GM19455 (cell line): ENCODE data around the gene GPR17.

Experiments
- ATAC-seq: cut with Tn5 transposase; IDR thresholded peaks from one replicate; pipeline ENCODE4 v1.9.1; 2021; ENCODE audit not compliant: unreplicated experiment

GPR17 gene

DNA sequence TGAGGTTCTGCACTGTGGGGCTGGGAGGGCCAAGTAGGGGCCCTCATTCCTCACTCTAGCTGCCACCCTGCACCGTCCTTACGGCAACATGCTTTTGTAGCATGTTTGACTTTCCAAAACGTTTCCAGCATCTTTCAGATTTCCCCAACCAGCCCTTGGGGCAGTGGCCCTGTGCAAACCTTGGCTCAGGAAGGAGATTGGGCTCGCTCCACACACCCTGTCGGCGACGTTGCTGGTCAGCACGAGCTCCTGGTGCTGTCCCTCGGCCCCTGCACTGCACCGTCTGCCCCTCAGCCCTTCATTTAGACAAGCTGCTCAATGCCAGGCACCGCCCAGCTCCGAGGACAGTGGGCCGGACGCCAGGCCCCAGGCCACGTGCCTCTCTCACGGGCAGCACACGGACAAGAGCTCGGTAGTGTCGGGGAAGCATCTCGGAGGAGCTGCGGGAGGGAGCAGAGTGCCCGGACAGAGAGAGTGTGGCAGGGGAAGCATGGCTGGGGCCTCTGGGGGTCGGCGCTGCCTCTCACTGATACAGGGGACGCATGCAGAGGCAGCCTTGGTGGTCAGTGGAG is 6.9 kb downstream of the GPR17 start:
- no peak for ATAC-seq

- no peak for ATAC-seq
Observed at GRCh38 chr2:127653421-127654083, 7.6 kb downstream of the GPR17 start.

- no peak for ATAC-seq
Observed at GRCh38 chr2:127654084-127654837, 8.3 kb downstream of the GPR17 start.

- ATAC-seq = no peak
Observed at GRCh38 chr2:127654838-127655175, 8.9 kb downstream of the GPR17 start.

DNA sequence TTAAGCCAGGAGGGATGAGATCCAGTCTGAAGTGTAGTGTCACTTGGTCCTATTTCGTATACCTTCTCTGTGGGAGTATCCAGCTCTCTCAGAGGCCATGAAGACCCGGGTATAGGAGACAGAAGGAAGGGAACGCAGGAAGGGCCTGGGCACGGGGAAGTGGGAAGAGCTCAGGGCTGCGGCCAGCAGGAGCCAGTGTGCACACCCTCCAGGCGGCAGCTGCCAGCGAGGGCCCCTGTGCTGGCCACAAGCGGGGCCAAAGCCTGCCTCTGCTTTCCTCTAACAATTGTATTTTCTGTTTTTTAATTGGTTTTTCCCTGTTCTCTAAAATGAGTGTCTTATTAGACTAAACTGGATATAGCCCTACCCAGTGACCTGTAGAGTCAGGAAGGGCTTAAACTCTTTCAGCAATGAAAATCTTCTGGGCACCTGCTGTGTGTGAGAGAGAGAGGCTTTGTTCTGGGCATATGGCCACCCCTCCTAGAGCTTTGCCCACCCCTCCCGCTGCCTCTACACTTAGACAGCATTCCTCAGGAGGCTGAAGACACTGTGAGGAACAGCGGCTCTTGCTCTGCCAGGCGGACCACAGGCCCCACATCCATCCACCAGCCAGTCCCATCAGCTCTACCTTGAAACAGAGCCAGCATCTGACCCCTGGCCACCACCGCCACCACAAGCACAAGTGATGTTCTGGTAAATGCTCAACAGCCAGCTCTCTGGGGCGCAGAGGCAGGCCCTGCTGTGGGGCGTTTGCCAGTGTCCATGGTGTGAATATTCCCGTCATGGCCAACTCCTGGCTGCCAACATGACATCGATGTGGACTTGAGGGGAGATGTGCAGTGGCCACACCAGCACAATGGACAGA is 9.5 kb downstream of the GPR17 start:
- no peak for ATAC-seq

DNA sequence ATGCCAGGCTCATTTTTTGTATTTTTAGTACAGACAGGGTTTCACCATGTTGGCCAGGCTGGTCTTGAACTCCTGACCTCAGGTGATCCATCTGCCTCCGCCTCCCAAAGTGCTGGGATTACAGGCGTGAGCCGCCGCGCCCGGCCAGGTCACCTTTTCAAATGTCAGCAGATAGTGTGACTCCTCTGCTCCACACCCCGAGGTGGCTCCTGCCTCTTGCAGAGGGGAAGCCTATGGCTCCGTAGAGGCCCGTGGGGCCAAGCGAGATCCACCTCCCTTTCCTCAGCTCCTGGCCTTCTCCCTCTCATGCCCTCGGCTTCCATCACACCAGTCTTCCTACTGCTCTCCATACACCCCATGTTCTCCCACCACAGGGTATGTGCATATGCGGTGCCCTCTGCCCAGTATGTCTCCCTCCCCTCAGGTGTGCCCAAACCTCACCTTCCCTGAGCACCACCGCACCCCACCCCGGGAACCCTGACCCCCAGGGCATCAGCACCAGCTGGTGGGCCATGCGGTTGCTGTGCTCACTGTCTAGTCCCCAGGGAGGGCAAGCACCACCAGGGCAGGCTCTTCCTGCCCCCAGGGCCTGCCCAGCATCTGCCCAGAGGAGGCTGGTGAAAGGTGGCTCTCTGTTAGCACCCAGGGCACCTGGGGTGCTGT is 10.7 kb downstream of the GPR17 start:
- ATAC-seq = no peak

- no peak for ATAC-seq
Observed at GRCh38 chr2:127657232-127657595, 11.3 kb downstream of the GPR17 start.

DNA sequence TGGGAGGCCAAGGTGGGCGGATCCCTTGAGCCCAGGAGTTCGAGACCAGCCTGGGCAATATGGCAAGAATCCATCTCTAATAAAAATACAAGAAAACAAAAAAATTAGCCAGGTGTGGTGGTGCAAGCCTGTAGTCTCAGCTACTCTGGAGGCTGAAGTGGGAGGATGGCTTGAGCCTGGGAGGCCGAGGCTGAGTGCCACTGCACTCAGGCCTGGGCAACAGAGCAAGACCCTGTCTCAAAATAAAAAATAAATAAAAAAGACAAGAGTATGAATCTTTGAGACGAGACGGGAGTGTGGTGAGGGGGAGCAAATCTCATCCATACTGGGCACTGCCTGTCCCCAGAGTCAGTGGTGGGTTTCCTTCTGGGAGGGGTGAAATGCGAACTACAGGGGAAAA is 12.2 kb downstream of the GPR17 start:
- ATAC-seq = no peak

DNA sequence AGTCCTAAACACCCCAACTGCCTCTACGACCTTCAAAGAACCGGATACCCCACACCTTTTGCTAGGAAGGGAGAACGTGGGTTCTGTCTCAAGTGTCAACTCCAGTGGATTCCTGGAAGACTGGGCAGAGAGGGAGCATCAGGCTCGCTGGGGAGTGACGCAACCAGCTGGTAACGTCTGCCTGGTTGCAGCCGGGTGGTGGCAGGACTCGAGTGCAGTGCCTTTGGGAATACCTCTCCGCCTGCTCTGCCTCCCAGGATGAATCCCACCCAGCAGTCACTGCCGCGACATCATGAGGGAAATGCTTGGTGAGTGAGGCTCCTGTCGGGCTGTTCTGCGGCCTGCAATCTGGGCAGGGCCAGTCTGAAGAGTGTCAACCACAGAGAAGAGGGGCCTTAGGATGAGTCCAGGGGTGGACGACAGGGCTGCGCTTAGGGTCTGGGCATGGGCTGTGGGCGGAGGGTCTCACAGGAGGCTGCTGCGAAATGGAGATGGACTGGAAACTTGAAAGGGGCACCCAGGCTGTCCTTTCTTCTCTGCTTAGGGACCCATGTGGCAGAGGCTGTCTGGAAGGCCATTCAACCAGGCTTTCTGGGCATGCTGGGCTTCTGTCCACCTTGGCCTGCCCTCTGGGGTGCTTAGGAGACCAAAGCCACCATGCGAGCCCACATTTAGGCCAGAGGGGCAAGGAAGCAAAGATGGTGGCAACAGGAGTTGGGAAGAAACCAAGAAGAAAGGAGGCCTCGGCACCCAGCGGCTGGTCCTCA is 12.9 kb downstream of the GPR17 start:
- ATAC-seq = no peak

- no peak for ATAC-seq
Observed at GRCh38 chr2:127659408-127660290, 13.7 kb downstream of the GPR17 start.

GRCh38 chr2:127660291-127660578 is 14.3 kb downstream of the GPR17 start:
- ATAC-seq = no peak

DNA sequence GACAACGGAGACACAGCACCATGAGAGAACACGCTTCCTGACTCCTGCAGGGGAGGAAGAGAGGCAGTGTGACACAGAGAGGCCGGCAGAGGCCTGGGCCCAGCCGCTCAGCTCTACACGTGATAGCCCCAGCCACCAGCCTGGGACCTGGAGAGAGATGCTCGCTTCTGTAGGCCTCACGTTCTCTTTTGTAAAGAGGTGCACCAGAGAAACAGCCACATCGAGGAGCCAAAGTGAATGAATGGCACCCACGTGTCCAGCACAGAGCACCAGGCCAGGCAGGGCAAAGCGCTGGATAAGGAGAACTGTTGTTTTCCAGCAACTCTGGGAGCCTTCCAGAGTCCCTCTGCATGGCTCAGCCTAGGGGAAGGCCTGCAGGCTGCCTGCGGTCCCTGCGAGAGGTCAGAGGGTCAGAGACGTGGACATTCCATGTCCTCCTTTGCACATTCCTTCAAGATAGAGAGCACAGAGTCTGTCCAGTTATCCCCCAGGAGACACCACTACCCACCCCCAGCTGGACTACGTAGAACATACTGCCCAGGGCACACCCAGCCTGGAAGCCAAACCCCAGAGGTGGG is 15.2 kb downstream of the GPR17 start:
- ATAC-seq = no peak

DNA sequence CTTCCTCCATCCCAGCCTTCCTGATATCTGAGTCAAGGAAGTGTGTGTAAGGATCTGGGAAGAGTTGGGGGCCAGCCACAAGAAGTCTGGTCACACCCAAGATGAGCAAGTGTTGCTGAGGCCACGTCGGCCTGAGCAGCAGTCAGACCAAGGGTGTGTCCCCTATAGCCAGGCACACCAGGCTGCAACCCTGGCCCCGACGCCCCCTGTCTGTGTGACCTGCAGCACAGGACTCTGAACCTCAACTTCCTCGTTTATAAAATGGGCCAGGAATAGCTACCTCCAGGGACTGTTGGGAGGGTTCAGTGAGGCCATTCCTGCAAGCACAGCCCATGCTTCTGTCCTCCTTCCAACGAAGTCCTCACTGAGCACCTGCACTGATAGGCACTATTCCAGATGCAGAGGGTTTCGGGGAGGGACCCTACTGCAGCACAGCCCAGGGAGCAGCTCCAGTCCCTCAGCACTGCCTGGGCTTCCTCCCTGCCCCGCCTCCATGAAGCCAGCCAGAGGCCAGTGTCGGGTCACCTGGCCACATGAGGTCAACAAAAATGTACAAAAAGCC is 16.1 kb downstream of the GPR17 start:
- no peak for ATAC-seq

- no peak for ATAC-seq
Observed at GRCh38 chr2:127662937-127663565, 17.1 kb downstream of the GPR17 start.

DNA sequence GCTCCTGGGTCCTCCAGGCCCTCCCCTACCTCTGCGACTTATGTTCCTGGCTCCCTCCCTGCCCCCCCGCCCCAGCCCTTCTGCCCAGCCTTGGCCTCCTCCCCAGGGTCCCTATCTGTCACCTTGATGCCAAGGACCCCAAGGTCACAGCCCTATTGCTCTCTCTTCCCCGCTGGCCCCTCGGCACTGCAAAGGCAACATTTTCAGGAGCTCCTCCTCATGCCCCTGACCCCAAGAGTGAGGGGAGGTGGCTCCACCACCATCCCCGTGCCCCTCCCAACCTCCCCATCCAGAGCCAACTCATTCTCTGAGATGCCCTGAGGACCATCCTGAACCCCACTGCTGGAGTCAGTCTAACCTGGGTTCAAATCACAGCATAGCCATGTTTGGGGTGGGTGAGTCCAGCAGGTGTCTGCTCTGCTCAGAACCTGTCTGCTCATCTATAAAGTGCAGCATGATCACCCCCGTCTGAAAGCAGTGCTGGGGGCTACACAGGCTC is 17.7 kb downstream of the GPR17 start:
- ATAC-seq = no peak

- no peak for ATAC-seq
Observed at GRCh38 chr2:127664065-127664894, 18.3 kb downstream of the GPR17 start.

DNA sequence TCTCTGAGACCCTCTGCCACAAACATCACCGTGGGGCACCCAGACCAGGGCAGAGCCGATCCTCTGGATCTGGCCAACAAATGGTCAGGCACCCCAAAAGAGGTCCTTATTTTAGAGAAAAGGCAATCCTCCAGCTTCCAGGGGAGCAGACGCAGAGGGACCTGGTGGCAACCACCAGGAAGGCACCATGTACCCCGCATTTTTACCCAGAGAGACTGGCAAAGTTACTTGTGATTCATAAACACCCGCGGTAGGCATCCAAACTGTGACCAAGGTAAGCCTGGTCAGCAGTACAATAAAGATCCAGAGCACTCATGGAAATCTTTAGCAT is 18.9 kb downstream of the GPR17 start:
- ATAC-seq = no peak
